ENCODE measurements around the gene RPL12. TPM values are rescaled to one million over a fixed set of nuclear protein-coding genes. Genes with fewer than 3 reads are reported as not detected.
A peak's percentile ranks its signal among the peaks of the same experiment; 100 is the strongest.

RPL12 gene
- total and polyA plus RNA-seq, 2 donors (not counting 1 experiment from before 2014, with no cell fraction given), result 1,387 to 1,973 TPM

DNA sequence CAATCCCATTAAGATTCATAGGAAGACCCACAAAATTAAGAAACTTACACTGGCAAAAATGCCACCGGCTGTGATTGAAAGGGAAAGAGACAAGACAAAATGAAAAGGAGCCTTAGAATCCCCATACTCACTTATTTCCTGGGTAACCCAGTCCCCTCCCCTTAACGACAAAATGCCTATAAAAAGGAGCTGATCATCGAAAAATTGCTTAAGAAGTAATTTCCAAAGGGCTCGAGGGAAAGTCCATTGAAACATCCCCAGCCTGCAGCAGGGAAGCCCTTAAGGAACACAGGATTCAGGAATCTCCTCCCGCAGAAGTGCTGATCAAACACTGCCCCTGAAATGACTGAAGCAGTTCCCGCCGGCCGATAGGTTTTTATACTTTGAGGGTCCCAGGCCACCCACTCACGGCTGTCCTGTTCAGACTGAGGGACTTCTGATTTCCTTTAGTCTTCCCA is 27.7 kb downstream of the RPL12 start:
- Histone ChIP-seq H3K27ac (ENCODE audit: insufficient read depth, low read length) (peak overlapping the region; percentile 82), H2AFZ (ENCODE audit: low read length) (peak overlapping the region; percentile 96), H3K27me3 (ENCODE audit: control insufficient read depth, insufficient read depth, low read length) (no peaks in the 10 kb centered on the region), H3K9ac (ENCODE audit: insufficient read depth, low read length) (peak overlapping the region; percentile 77), H3K9me3 (ENCODE audit: control insufficient read depth, insufficient read depth, low read depth, low read length) (no peaks in the 10 kb centered on the region), H3K79me2 (ENCODE audit: control insufficient read depth, insufficient read depth, low read length) (peaks cover 27% of the 10 kb centered on the region), H3K4me1 (ENCODE audit: control insufficient read depth, extremely low read depth, insufficient read depth, low read length) (peaks cover 2% of the 10 kb centered on the region), H3K36me3 (ENCODE audit: control insufficient read depth, insufficient read depth, low read length) (no peaks in the 10 kb centered on the region), H3K4me3 (replicated peaks in 1 of 4; ENCODE audit: control extremely low read depth in 1 of 4, insufficient read depth in 1 of 4, low read depth in 3 of 4, low read length in 4 of 4) (peak overlapping the region; percentile 79 to 90 (median 84)), H3K4me2 (ENCODE audit: extremely low read depth, insufficient read depth, low read length) (peak overlapping the region; percentile 96), H4K20me1 (ENCODE audit: control insufficient read depth, extremely low read depth, insufficient read depth, low read length) (no peaks in the 10 kb centered on the region)
- DNase-seq (ENCODE audit: low read depth in 2 of 2), result no peak
- no peak for TF ChIP-seq CTCF (conservative IDR thresholded peaks at IDR 0.05 in 1 of 2, IDR thresholded peaks at IDR 0.05 in 1 of 2; ENCODE audit: low read depth in 1 of 2, low read length in 2 of 2)
- TF ChIP-seq EZH2 (IDR thresholded peaks at IDR 0.05; ENCODE audit: low read length, missing control alignments), result no peak

DNA sequence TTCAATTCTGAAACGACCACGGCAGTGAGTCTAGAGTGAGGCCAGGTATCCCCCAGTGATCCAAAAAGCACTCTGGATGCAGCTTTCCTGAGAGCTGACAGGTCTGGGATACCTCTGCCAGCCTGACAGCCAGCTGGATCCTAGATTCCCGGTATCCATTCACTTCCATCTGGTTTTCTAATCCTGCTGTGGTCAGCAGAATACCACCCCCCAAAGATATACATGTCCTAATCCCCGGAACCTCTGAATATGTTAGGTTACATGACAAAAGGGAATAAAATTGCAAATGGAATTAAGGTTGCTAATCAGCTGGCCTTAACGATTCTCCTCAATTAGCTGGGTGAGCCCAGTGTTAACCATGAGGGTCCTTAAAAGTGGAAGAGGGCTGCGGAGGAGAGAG is 28.4 kb downstream of the RPL12 start:
- Histone ChIP-seq H3K4me3 (replicated peaks in 1 of 4; ENCODE audit: control extremely low read depth in 1 of 4, insufficient read depth in 1 of 4, low read depth in 3 of 4, low read length in 4 of 4) (peak overlapping the region in 3 of 4 experiments; percentile 79 to 90 (median 83)), H3K4me1 (ENCODE audit: control insufficient read depth, extremely low read depth, insufficient read depth, low read length) (peaks cover 2% of the 10 kb centered on the region), H3K36me3 (ENCODE audit: control insufficient read depth, insufficient read depth, low read length) (no peaks in the 10 kb centered on the region), H3K4me2 (ENCODE audit: extremely low read depth, insufficient read depth, low read length) (peak overlapping the region; percentile 96), H3K27me3 (ENCODE audit: control insufficient read depth, insufficient read depth, low read length) (no peaks in the 10 kb centered on the region), H3K9ac (ENCODE audit: insufficient read depth, low read length) (no peak overlapping the region), H4K20me1 (ENCODE audit: control insufficient read depth, extremely low read depth, insufficient read depth, low read length) (no peaks in the 10 kb centered on the region), H3K79me2 (ENCODE audit: control insufficient read depth, insufficient read depth, low read length) (peaks cover 25% of the 10 kb centered on the region), H3K27ac (ENCODE audit: insufficient read depth, low read length) (no peak overlapping the region), H2AFZ (ENCODE audit: low read length) (no peak overlapping the region), H3K9me3 (ENCODE audit: control insufficient read depth, insufficient read depth, low read depth, low read length) (no peaks in the 10 kb centered on the region)
- TF ChIP-seq EZH2 (IDR thresholded peaks at IDR 0.05; ENCODE audit: low read length, missing control alignments) (no peak), CTCF (conservative IDR thresholded peaks at IDR 0.05 in 1 of 2, IDR thresholded peaks at IDR 0.05 in 1 of 2; ENCODE audit: low read depth in 1 of 2, low read length in 2 of 2) (no peak)
- DNase-seq (ENCODE audit: low read depth in 2 of 2), result no peak

GRCh38 chr9:127422133-127422782 is 28.9 kb downstream of the RPL12 start:
- no peak overlapping the region for H3K9ac ChIP-seq (ENCODE audit: insufficient read depth, low read length)
- no peak overlapping the region for H3K27ac ChIP-seq (ENCODE audit: insufficient read depth, low read length)
- DNase-seq (ENCODE audit: low read depth in 2 of 2), result no peak
- peak overlapping the region in 1 of 4 experiments; percentile 90 for H3K4me3 ChIP-seq (replicated peaks in 1 of 4; ENCODE audit: control extremely low read depth in 1 of 4, insufficient read depth in 1 of 4, low read depth in 3 of 4, low read length in 4 of 4)
- H2AFZ ChIP-seq (ENCODE audit: low read length), result no peak overlapping the region
- TF ChIP-seq EZH2 (IDR thresholded peaks at IDR 0.05; ENCODE audit: low read length, missing control alignments) (no peak), CTCF (conservative IDR thresholded peaks at IDR 0.05 in 1 of 2, IDR thresholded peaks at IDR 0.05 in 1 of 2; ENCODE audit: low read depth in 1 of 2, low read length in 2 of 2) (no peak)
- H3K27me3 ChIP-seq (ENCODE audit: control insufficient read depth, insufficient read depth, low read length), result no peaks in the 10 kb centered on the region
- no peaks in the 10 kb centered on the region for H3K9me3 ChIP-seq (ENCODE audit: control insufficient read depth, insufficient read depth, low read depth, low read length)
- H3K4me2 ChIP-seq (ENCODE audit: extremely low read depth, insufficient read depth, low read length), result no peak overlapping the region
- H3K79me2 ChIP-seq (ENCODE audit: control insufficient read depth, insufficient read depth, low read length), result peaks cover 21% of the 10 kb centered on the region
- no peaks in the 10 kb centered on the region for H4K20me1 ChIP-seq (ENCODE audit: control insufficient read depth, extremely low read depth, insufficient read depth, low read length)
- peaks cover 2% of the 10 kb centered on the region for H3K4me1 ChIP-seq (ENCODE audit: control insufficient read depth, extremely low read depth, insufficient read depth, low read length)
- H3K36me3 ChIP-seq (ENCODE audit: control insufficient read depth, insufficient read depth, low read length), result no peaks in the 10 kb centered on the region
